Activated CD4-positive, alpha-beta memory T cell treated with anti-CD3 and anti-CD28 coated beads for 36 hours (primary cell): ENCODE measurements around the gene EVA1A. TPM values are rescaled to one million over a fixed set of nuclear protein-coding genes. Genes with fewer than 3 reads are reported as not detected.

Experiments used
- CTCF ChIA-PET: fragments of 350-600 bp; sonication (Branson Sonifier 250); formaldehyde crosslinking; loops from one replicate; lab custom pipeline; 2021; ENCODE audit warnings: antibody characterized with exemption, inconsistent platforms; lab: Charles Lee
- POLR2A ChIA-PET: fragments of 350-600 bp; sonication (Branson Sonifier 250); formaldehyde crosslinking; loops from one replicate; lab custom pipeline; 2021; ENCODE audit warnings: antibody characterized with exemption; lab: Charles Lee
- DNase-seq: peaks from one replicate; pipeline ENCODE4 v3.0.0-alpha.2; 2020
- H3K27ac Mint-ChIP-seq: one replicate; pipeline ENCODE4 v1.8.0; 2021; ENCODE audit warnings: mixed read lengths
- H3K27me3 Mint-ChIP-seq: one replicate; pipeline ENCODE4 v1.8.0; 2021; ENCODE audit warnings: mixed read lengths
- H3K36me3 Mint-ChIP-seq: one replicate; pipeline ENCODE4 v1.8.0; 2021; ENCODE audit warnings: mixed read lengths
- H3K4me1 Mint-ChIP-seq: one replicate; pipeline ENCODE4 v1.8.0; 2021; ENCODE audit warnings: low read depth, mixed read lengths
- H3K4me3 Mint-ChIP-seq: one replicate; pipeline ENCODE4 v1.8.0; 2021; ENCODE audit warnings: mild to moderate bottlenecking, mixed read lengths
- H3K9me3 Mint-ChIP-seq: one replicate; pipeline ENCODE4 v1.8.0; 2021; ENCODE audit warnings: mixed read lengths
- intact Hi-C: fragments of 100-400 bp; cut with micrococcal nuclease; formaldehyde crosslinking; loops from one replicate; pipeline ENCODE4 v1.15.1; 2023
- total RNA-seq, 2 experiments: library from RNA; stranded (reverse); gene quantifications; one replicate each; pipeline ENCODE4 v1.2.3, GENCODE V29; 2021

EVA1A gene
- total RNA-seq, 2 experiments from 2014 or later = not detected

GRCh38 chr2:75526842-75527241, 33.9 kb downstream of the EVA1A start:
- CTCF ChIA-PET = no interaction called here
- H3K27ac Mint-ChIP-seq = no peak overlapping the region
- DNase-seq = no peak

GRCh38 chr2:75525434-75526310, 35.1 kb downstream of the EVA1A start:
- POLR2A ChIA-PET = no interaction called here
- Mint-ChIP-seq H3K4me3 (no peak overlapping the region), H3K27ac (no peak overlapping the region), H3K36me3 (no peaks in the 10 kb centered on the region), H3K4me1 (peaks cover 3% of the 10 kb centered on the region), H3K27me3 (peaks cover 31% of the 10 kb centered on the region), H3K9me3 (no peaks in the 10 kb centered on the region)
- CTCF ChIA-PET = no interaction called here
- DNase-seq = no peak
- intact Hi-C loops = no loop called here

More at GRCh38 chr2:75526842-75527241, 33.9 kb downstream of the EVA1A start:
- Mint-ChIP-seq H3K4me1 (peaks cover 3% of the 10 kb centered on the region), H3K4me3 (no peak overlapping the region), H3K36me3 (no peaks in the 10 kb centered on the region), H3K9me3 (no peaks in the 10 kb centered on the region), H3K27me3 (peaks cover 32% of the 10 kb centered on the region)
- POLR2A ChIA-PET = no interaction called here
- intact Hi-C loops = no loop called here

GRCh38 chr2:75524276-75524911, 36.3 kb downstream of the EVA1A start:
- Mint-ChIP-seq H3K4me3 (no peak overlapping the region), H3K36me3 (no peaks in the 10 kb centered on the region), H3K27me3 (peaks cover 28% of the 10 kb centered on the region), H3K4me1 (peaks cover 3% of the 10 kb centered on the region), H3K9me3 (no peaks in the 10 kb centered on the region), H3K27ac (no peak overlapping the region)
- POLR2A ChIA-PET = no interaction called here
- CTCF ChIA-PET = no interaction called here
- DNase-seq = no peak
- intact Hi-C loops = no loop called here

- no peak for DNase-seq
- no peak overlapping the region for H3K4me3 Mint-ChIP-seq
- H3K27me3 Mint-ChIP-seq = peaks cover 29% of the 10 kb centered on the region
- no peaks in the 10 kb centered on the region for H3K9me3 Mint-ChIP-seq
- ChIA-PET POLR2A (no interaction called here), CTCF (interaction anchor here (0.8 kb wide), 1 partner anchor 117 kb away, joined by 3 read pairs; no protein-coding TSS in a partner anchor)
- intact Hi-C loops = no loop called here
- H3K27ac Mint-ChIP-seq = no peak overlapping the region
- peaks cover 3% of the 10 kb centered on the region for H3K4me1 Mint-ChIP-seq
- H3K36me3 Mint-ChIP-seq = no peaks in the 10 kb centered on the region
Measured at GRCh38 chr2:75523313-75524275, 37.1 kb downstream of the EVA1A start.

GRCh38 chr2:75522543-75523312, 38.0 kb downstream of the EVA1A start:
- Mint-ChIP-seq H3K9me3 (no peaks in the 10 kb centered on the region), H3K27me3 (peaks cover 26% of the 10 kb centered on the region), H3K36me3 (no peaks in the 10 kb centered on the region), H3K4me1 (peaks cover 3% of the 10 kb centered on the region), H3K4me3 (no peak overlapping the region), H3K27ac (no peak overlapping the region)
- CTCF ChIA-PET = interaction anchor here (0.8 kb wide), 1 partner anchor 118 kb away, joined by 3 read pairs; no protein-coding TSS in a partner anchor
- POLR2A ChIA-PET = no interaction called here
- no peak for DNase-seq
- intact Hi-C loops = no loop called here

- ChIA-PET CTCF (no interaction called here), POLR2A (no interaction called here)
- Mint-ChIP-seq H3K4me1 (peaks cover 3% of the 10 kb centered on the region), H3K36me3 (no peaks in the 10 kb centered on the region), H3K27ac (no peak overlapping the region), H3K4me3 (no peak overlapping the region), H3K27me3 (peaks cover 16% of the 10 kb centered on the region), H3K9me3 (no peaks in the 10 kb centered on the region)
- intact Hi-C loops = no loop called here
- no peak for DNase-seq
Measured at GRCh38 chr2:75521225-75521872, 39.4 kb downstream of the EVA1A start.

GRCh38 chr2:75519843-75520242, 40.9 kb downstream of the EVA1A start:
- no peak for DNase-seq
- Mint-ChIP-seq H3K27me3 (peaks cover 19% of the 10 kb centered on the region), H3K36me3 (no peaks in the 10 kb centered on the region), H3K4me3 (no peak overlapping the region), H3K9me3 (no peaks in the 10 kb centered on the region), H3K4me1 (peaks cover 3% of the 10 kb centered on the region), H3K27ac (no peak overlapping the region)
- ChIA-PET POLR2A (no interaction called here), CTCF (no interaction called here)
- intact Hi-C loops = no loop called here

GRCh38 chr2:75518638-75519465, 41.9 kb downstream of the EVA1A start:
- intact Hi-C loops = no loop called here
- H3K9me3 Mint-ChIP-seq = no peaks in the 10 kb centered on the region
- CTCF ChIA-PET = no interaction called here
- H3K4me3 Mint-ChIP-seq = no peak overlapping the region
- no peaks in the 10 kb centered on the region for H3K36me3 Mint-ChIP-seq
- no peak for DNase-seq
- POLR2A ChIA-PET = no interaction called here
- H3K4me1 Mint-ChIP-seq = peaks cover 2% of the 10 kb centered on the region
- no peak overlapping the region for H3K27ac Mint-ChIP-seq
- H3K27me3 Mint-ChIP-seq = peaks cover 19% of the 10 kb centered on the region

GRCh38 chr2:75517547-75518230, 43.0 kb downstream of the EVA1A start:
- Mint-ChIP-seq H3K4me1 (no peaks in the 10 kb centered on the region), H3K27ac (no peak overlapping the region), H3K36me3 (no peaks in the 10 kb centered on the region), H3K27me3 (peaks cover 16% of the 10 kb centered on the region), H3K9me3 (peaks cover 5% of the 10 kb centered on the region), H3K4me3 (no peak overlapping the region)
- POLR2A ChIA-PET = no interaction called here
- DNase-seq = no peak
- CTCF ChIA-PET = no interaction called here
- intact Hi-C loops = no loop called here
